Stimulated activated CD8-positive, alpha-beta memory T cell treated with anti-CD3 and anti-CD28 coated beads, Interleukin-7, amount 100 ng/mL, for 24 hours (primary cell): ENCODE data around the gene ENDOU.

ENCODE experiments used
- DNase-seq: peaks from one replicate; pipeline ENCODE4 v3.0.0-alpha.2; 2020; ENCODE audit warnings: low read depth

Gene ENDOU

GRCh38 chr12:47757840-47758583, 32.7 kb upstream of the ENDOU start:
- DNase-seq, result no peak

- DNase-seq, result no peak
Measured at GRCh38 chr12:47757364-47757839, 32.1 kb upstream of the ENDOU start.

GRCh38 chr12:47755655-47756562, 30.6 kb upstream of the ENDOU start:
- no peak for DNase-seq

- DNase-seq, result no peak
Measured at GRCh38 chr12:47754881-47755280, 29.6 kb upstream of the ENDOU start.

- DNase-seq, result no peak
Measured at GRCh38 chr12:47754126-47754525, 28.8 kb upstream of the ENDOU start.

- no peak for DNase-seq
Measured at GRCh38 chr12:47753021-47754001, 28.0 kb upstream of the ENDOU start.

- DNase-seq, result no peak
Measured at GRCh38 chr12:47752552-47752951, 27.3 kb upstream of the ENDOU start.

GRCh38 chr12:47752121-47752520, 26.8 kb upstream of the ENDOU start:
- no peak for DNase-seq

GRCh38 chr12:47751561-47751960, 26.3 kb upstream of the ENDOU start:
- no peak for DNase-seq

- no peak for DNase-seq
Measured at GRCh38 chr12:47750916-47751470, 25.7 kb upstream of the ENDOU start.

- DNase-seq, result no peak
Measured at GRCh38 chr12:47750229-47750798, 25.0 kb upstream of the ENDOU start.

GRCh38 chr12:47748899-47749298, 23.6 kb upstream of the ENDOU start:
- no peak for DNase-seq

- no peak for DNase-seq
Measured at GRCh38 chr12:47748507-47748828, 23.2 kb upstream of the ENDOU start.

- no peak for DNase-seq
Measured at GRCh38 chr12:47747596-47748506, 22.6 kb upstream of the ENDOU start.

GRCh38 chr12:47747126-47747525, 21.8 kb upstream of the ENDOU start:
- DNase-seq, result no peak

- no peak for DNase-seq
Measured at GRCh38 chr12:47746523-47746922, 21.2 kb upstream of the ENDOU start.

- DNase-seq, result no peak
Measured at GRCh38 chr12:47746073-47746472, 20.8 kb upstream of the ENDOU start.

- no peak for DNase-seq
Measured at GRCh38 chr12:47745485-47746041, 20.3 kb upstream of the ENDOU start.

GRCh38 chr12:47744778-47745436, 19.6 kb upstream of the ENDOU start:
- no peak for DNase-seq
